C4-2B (cell line): ENCODE data around the gene ASXL2.

Experiments used
- H3K27ac ChIP-seq: fragments of 450-650 bp; 2 replicates; pipeline ENCODE4 v1.5.1; 2017
- ZFX ChIP-seq: fragments of 450-650 bp; IDR thresholded peaks from 2 replicates; pipeline ENCODE4 v1.6.1; 2017
- TF ChIP-seq, protein P1 (sequence below): fragments of 450-650 bp; conservative IDR thresholded peaks from 2 replicates; pipeline ENCODE4 v1.5.1; 2017; ENCODE audit warnings: mild to moderate bottlenecking

The ASXL2 gene

DNA sequence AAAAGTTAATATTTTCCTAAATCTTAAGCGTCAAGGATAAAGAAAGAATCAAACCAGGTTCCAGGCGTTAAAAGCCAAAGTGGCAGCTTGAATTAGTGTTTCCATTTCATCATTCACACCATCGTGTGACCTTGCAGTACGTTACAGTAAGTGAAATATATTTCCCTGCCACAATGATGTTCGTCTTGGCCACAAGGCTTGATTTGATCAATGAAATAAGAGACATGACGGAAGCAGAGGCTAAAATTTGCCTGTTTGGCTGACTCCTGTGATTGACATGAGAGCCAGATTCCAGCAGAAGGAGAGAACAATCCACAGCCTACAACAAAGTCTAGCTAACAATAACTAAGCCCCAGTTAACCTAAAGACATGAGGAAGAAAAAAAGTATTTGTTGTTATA is 62.0 kb downstream of the ASXL2 start:
- H3K27ac ChIP-seq: no peak overlapping the region
- TF ChIP-seq, protein P1, sequence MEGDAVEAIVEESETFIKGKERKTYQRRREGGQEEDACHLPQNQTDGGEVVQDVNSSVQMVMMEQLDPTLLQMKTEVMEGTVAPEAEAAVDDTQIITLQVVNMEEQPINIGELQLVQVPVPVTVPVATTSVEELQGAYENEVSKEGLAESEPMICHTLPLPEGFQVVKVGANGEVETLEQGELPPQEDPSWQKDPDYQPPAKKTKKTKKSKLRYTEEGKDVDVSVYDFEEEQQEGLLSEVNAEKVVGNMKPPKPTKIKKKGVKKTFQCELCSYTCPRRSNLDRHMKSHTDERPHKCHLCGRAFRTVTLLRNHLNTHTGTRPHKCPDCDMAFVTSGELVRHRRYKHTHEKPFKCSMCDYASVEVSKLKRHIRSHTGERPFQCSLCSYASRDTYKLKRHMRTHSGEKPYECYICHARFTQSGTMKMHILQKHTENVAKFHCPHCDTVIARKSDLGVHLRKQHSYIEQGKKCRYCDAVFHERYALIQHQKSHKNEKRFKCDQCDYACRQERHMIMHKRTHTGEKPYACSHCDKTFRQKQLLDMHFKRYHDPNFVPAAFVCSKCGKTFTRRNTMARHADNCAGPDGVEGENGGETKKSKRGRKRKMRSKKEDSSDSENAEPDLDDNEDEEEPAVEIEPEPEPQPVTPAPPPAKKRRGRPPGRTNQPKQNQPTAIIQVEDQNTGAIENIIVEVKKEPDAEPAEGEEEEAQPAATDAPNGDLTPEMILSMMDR: no peak
- no peak for TF ChIP-seq ZFX

DNA sequence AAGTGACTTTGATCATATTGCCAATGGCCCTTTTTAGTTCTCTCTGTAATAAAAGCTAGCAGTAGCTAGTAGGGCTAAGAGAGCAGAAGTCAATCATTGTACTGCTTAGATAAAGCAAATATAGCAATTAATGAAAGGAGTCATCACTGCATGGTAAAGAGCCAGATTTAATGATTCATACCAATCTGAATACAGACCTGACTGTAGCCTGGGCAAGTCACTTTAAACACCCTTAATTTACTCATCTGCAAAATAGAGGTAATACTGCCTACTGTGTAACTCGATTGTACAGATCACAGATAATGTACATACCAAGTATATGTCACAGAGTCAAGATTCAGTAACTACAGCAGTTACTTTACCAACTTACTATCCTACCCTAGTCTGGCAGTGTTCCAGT is 63.6 kb downstream of the ASXL2 start:
- no peak for TF ChIP-seq ZFX
- TF ChIP-seq, protein P1: no peak
- no peak overlapping the region for H3K27ac ChIP-seq

DNA sequence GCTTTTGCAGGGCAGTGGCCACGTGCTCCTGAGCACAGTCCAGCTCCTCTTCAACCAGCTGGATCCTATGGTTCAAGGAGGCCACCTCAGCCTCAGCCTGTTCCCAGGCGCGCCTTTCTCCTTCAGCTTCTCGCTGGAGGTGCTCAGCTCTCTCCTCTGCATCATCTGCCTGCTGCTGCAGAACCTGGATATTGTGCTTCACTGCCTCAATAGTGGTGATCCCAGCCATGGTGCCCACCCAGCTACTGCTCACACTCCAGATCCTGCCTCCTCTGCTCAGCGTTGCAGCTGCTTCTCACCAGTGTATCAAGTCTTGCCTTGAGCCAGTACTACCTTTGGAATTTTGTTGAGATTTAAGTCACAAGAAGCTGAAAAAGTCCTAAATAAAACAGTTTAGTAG is 67.9 kb downstream of the ASXL2 start:
- TF ChIP-seq ZFX: no peak
- TF ChIP-seq, protein P1: no peak
- H3K27ac ChIP-seq: no peak overlapping the region

DNA sequence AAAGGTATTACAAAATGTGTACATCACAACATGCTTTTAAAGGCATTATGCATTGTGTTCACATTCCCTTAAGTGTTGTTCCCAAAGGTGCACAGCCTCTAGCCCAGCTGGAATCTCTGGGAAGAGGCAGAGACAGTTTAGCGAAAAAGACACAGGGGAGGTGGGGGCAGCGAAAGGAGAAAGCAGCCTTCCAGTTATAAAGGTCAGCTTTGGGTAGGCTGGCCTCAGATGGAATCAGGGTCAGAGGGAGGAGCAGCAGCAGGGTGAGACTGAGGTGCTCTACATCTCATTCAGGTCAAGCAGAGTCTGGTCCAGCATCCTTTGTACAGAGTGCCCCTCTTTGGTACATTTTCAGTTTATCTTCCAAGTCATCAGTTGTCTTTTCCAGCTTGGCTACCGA is 68.6 kb downstream of the ASXL2 start:
- TF ChIP-seq ZFX: no peak
- TF ChIP-seq, protein P1: no peak
- no peak overlapping the region for H3K27ac ChIP-seq

DNA sequence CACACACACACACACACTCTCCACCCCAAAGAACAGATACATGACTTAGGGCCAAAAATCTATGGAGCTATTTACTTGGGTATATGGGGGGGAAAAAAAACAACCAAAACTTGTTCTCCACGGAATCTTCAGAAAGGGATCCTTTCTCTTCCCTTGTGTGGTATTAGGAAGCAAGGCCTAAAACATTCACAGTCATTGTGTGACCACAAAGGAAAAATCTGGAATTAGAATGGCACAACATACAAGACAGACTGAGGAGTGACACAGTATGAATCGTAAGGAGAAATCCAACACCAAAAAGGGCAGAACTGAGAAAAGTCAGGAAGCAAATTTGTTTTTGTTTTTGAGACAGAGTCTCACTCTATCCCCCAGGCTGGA is 70.3 kb downstream of the ASXL2 start:
- no peak overlapping the region for H3K27ac ChIP-seq
- TF ChIP-seq, protein P1: no peak
- no peak for TF ChIP-seq ZFX

DNA sequence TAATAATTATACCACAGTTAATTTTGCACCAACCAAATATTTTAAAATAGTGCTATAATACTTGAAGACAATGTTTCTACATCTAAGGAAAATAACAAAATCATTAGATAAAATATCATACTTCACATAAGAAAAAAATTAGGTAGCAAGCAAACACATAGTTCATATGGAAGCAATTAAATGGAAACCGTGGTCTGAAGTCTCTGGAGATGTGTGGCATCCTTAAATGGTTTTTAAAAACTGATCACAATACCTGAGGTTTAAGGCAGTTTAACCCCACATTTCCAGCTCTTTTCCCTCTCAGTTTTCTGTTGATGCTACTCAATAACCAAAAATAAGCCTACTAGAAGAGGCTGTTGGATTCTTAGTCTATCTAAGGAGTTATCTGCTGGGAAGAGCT is 71.3 kb downstream of the ASXL2 start:
- TF ChIP-seq, protein P1: no peak
- TF ChIP-seq ZFX: no peak
- no peak overlapping the region for H3K27ac ChIP-seq

DNA sequence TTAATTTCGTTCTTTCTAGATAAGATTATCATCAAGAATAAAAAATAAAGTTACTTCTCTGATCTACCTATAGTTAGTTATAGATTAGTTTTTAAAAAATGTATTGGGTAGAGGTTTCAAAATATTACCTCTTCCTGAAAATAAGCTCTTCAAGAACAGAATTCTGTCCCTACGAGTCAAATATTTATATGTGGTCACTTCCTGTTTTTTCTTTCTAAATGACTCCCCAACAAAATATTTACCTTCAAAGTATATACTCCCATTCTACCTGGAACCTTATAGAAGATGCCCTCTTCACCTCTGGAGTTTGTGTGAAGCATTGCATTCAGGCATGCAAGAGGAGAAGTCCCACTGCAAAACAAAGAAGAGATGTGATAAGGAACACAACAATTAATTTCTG is 72.3 kb downstream of the ASXL2 start:
- TF ChIP-seq ZFX: no peak
- TF ChIP-seq, protein P1: no peak
- no peak overlapping the region for H3K27ac ChIP-seq
